ENCODE measurements around the gene ZRSR2.

DNA sequence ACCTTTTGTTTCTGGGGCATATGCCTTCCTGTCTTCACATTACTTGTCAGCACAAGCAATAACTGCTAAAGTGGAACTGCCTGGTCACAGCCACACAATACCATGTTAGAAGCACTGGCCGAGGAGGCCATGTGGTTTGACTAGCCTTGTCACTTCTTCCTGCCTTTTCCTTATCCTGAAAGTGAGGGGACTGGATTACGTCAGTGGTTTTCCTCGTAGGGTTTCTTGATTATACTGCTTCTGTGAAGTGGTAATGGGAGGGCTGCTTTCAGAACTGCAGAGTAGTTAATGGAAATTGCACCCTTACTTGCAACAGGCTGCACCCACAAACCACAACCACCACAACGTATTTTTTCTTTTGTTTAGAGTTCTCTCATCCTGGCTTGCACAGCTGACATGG, 26.6 kb downstream of the ZRSR2 start:
- TF ChIP-seq, protein P1, sequence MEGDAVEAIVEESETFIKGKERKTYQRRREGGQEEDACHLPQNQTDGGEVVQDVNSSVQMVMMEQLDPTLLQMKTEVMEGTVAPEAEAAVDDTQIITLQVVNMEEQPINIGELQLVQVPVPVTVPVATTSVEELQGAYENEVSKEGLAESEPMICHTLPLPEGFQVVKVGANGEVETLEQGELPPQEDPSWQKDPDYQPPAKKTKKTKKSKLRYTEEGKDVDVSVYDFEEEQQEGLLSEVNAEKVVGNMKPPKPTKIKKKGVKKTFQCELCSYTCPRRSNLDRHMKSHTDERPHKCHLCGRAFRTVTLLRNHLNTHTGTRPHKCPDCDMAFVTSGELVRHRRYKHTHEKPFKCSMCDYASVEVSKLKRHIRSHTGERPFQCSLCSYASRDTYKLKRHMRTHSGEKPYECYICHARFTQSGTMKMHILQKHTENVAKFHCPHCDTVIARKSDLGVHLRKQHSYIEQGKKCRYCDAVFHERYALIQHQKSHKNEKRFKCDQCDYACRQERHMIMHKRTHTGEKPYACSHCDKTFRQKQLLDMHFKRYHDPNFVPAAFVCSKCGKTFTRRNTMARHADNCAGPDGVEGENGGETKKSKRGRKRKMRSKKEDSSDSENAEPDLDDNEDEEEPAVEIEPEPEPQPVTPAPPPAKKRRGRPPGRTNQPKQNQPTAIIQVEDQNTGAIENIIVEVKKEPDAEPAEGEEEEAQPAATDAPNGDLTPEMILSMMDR (conservative IDR thresholded peaks at IDR 0.05 in 1 of 2, IDR thresholded peaks at IDR 0.05 in 1 of 2; ENCODE audit: extremely low read depth in 1 of 2, insufficient read depth in 1 of 2, low read depth in 1 of 2, low read length in 2 of 2), result no peak
- no peak for TF ChIP-seq EZH2 (IDR thresholded peaks at IDR 0.05; ENCODE audit: borderline replicate concordance, low read length)

All from mammary epithelial cell (primary cell).